Measurements from ENCODE around the gene ANK2. TPM values are rescaled to one million over a fixed set of nuclear protein-coding genes. Genes with fewer than 3 reads are reported as not detected.

Gene ANK2
- total and polyA plus RNA-seq, 2 of the 13 experiments (the other 11 are each of a cell fraction or from before 2014, with no cell fraction given) = 2.7 to 15.1 TPM

DNA sequence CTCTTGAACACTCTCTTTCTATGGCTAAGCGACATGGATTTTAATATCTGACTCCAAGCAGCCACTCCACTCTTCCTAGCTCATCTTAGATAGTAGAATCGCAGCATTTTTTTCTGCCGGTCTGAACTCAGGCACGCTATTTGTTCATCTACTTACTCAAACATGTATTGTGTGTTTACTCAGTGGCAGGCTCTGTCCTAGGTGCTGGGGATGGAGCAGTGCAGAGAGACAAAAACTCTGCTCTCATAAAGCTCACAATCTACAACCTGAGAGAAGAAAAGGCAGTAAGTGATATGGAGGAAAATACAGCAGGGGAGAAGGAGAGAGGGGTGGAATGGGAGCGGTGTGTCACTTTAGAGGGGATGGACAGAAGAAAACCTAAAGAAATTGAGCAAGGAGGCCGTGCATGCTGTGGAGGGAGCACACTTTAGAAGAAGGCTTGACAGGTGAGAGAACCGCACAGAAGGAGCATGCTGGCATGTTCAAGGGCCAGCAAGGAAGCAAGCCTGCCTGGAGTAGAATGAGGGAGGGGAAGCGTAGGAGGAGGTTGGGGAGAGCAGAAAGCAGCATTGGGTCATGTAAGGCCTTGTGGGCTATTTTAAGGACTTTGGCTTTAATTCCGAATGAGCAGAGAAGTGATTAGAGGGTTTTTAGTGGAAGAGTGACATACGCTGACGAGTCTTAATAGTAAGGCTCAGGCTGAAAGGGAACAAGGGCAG is 132.0 kb downstream of the ANK2 start (continued):
- TF ChIP-seq ZNF354B (CRISPR knock-in tag; IDR thresholded peaks at IDR 0.05) = no peak
- TF ChIP-seq ONECUT2 (CRISPR knock-in tag; IDR thresholded peaks at IDR 0.05) = no peak
- peak; percentile 70 for TF ChIP-seq CEBPG (CRISPR knock-in tag; IDR thresholded peaks at IDR 0.05)
- TF ChIP-seq ZFP41 (CRISPR knock-in tag; IDR thresholded peaks at IDR 0.05; ENCODE audit: borderline replicate concordance) = no peak
- TF ChIP-seq TAF15 (IDR thresholded peaks at IDR 0.05; ENCODE audit: low read depth, low read length, poor library complexity, severe bottlenecking) = no peak
- peak; percentile 70; the same call in 1 of the 2 replicates for TF ChIP-seq NKX3-1 (CRISPR knock-in tag; IDR thresholded peaks at IDR 0.05)
- TF ChIP-seq ZBTB2 (CRISPR knock-in tag; IDR thresholded peaks at IDR 0.05; ENCODE audit: low read depth) = no peak
- TF ChIP-seq BCL3 (CRISPR knock-in tag; IDR thresholded peaks at IDR 0.05) = no peak
- no peak for TF ChIP-seq ISL2 (CRISPR knock-in tag; IDR thresholded peaks at IDR 0.05)
- no peak for TF ChIP-seq BATF2 (CRISPR knock-in tag; IDR thresholded peaks at IDR 0.05)
- TF ChIP-seq, protein P1, sequence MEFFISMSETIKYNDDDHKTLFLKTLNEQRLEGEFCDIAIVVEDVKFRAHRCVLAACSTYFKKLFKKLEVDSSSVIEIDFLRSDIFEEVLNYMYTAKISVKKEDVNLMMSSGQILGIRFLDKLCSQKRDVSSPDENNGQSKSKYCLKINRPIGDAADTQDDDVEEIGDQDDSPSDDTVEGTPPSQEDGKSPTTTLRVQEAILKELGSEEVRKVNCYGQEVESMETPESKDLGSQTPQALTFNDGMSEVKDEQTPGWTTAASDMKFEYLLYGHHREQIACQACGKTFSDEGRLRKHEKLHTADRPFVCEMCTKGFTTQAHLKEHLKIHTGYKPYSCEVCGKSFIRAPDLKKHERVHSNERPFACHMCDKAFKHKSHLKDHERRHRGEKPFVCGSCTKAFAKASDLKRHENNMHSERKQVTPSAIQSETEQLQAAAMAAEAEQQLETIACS (CRISPR knock-in tag; IDR thresholded peaks at IDR 0.05) = no peak
- TF ChIP-seq, protein P2, sequence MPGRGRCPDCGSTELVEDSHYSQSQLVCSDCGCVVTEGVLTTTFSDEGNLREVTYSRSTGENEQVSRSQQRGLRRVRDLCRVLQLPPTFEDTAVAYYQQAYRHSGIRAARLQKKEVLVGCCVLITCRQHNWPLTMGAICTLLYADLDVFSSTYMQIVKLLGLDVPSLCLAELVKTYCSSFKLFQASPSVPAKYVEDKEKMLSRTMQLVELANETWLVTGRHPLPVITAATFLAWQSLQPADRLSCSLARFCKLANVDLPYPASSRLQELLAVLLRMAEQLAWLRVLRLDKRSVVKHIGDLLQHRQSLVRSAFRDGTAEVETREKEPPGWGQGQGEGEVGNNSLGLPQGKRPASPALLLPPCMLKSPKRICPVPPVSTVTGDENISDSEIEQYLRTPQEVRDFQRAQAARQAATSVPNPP (CRISPR knock-in tag; IDR thresholded peaks at IDR 0.05) = peak; percentile 27; the same call in 1 of the 2 replicates
- TF ChIP-seq ZSCAN9 (CRISPR knock-in tag; IDR thresholded peaks at IDR 0.05; ENCODE audit: borderline replicate concordance) = peak; percentile 92
- TF ChIP-seq TEF (CRISPR knock-in tag; IDR thresholded peaks at IDR 0.05) = no peak
- TF ChIP-seq, protein P3, sequence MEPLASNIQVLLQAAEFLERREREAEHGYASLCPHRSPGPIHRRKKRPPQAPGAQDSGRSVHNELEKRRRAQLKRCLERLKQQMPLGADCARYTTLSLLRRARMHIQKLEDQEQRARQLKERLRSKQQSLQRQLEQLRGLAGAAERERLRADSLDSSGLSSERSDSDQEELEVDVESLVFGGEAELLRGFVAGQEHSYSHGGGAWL (CRISPR knock-in tag; IDR thresholded peaks at IDR 0.05) = no peak
- no peak for TF ChIP-seq HNRNPK (IDR thresholded peaks at IDR 0.05; ENCODE audit: low read depth, low read length, poor library complexity, severe bottlenecking)
- TF ChIP-seq ZNF687 (CRISPR knock-in tag; IDR thresholded peaks at IDR 0.05) = no peak
